Gastrocnemius medialis (tissue), 4 donors: ENCODE measurements around the gene EIF4EBP2.

Source experiments
- POLR2A ChIP-seq, 2 donors: fragments of 450-650 bp; IDR thresholded peaks; one replicate each; pipeline ENCODE4 v1.6.1; 2017; ENCODE audit warnings: antibody characterized with exemption in 2 of 2, mild to moderate bottlenecking in 2 of 2, moderate library complexity in 2 of 2
- TF ChIP-seq, protein P1 (sequence below), 5 experiments: fragments of 450-650 bp in 3 of 5; fragments of 200-600 bp in 2 of 5; sonication (generic) in 2 of 5; IDR thresholded peaks in 4 of 5; conservative IDR thresholded peaks in 1 of 5; 1 replicate in 4 of 5; 2 replicates in 1 of 5; pipeline ENCODE4 v1.5.1; 2016 to 2019; ENCODE audit warnings: antibody characterized with exemption in 5 of 5, mild to moderate bottlenecking in 3 of 5, moderate library complexity in 3 of 5

DNA sequence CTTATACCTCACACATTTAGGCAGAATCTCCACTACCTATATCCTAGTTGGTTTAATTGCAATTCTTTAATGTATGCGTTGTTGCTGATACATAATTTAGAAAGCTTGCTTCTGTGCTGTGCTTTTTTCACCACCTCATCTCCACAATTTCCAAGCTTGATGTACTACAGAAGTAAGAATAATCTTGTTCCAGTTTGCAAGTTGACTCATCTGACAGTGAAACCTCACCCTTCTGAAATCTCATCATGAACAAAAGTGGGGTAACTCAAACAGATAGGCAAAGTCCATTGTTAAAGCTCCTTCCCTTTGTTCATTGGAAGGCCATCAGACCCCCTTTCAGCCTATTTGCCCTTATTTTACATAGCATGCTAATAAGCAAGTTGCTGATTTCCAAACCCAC lies 13.6 kb downstream of the EIF4EBP2 start:
- TF ChIP-seq, protein P1, sequence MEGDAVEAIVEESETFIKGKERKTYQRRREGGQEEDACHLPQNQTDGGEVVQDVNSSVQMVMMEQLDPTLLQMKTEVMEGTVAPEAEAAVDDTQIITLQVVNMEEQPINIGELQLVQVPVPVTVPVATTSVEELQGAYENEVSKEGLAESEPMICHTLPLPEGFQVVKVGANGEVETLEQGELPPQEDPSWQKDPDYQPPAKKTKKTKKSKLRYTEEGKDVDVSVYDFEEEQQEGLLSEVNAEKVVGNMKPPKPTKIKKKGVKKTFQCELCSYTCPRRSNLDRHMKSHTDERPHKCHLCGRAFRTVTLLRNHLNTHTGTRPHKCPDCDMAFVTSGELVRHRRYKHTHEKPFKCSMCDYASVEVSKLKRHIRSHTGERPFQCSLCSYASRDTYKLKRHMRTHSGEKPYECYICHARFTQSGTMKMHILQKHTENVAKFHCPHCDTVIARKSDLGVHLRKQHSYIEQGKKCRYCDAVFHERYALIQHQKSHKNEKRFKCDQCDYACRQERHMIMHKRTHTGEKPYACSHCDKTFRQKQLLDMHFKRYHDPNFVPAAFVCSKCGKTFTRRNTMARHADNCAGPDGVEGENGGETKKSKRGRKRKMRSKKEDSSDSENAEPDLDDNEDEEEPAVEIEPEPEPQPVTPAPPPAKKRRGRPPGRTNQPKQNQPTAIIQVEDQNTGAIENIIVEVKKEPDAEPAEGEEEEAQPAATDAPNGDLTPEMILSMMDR (IDR thresholded peaks at IDR 0.05 in 4 of 5, conservative IDR thresholded peaks at IDR 0.05 in 1 of 5), result no peak
- no peak for TF ChIP-seq POLR2A (IDR thresholded peaks at IDR 0.05)
